ENCODE measurements around the gene FEM1B.

The FEM1B gene

DNA sequence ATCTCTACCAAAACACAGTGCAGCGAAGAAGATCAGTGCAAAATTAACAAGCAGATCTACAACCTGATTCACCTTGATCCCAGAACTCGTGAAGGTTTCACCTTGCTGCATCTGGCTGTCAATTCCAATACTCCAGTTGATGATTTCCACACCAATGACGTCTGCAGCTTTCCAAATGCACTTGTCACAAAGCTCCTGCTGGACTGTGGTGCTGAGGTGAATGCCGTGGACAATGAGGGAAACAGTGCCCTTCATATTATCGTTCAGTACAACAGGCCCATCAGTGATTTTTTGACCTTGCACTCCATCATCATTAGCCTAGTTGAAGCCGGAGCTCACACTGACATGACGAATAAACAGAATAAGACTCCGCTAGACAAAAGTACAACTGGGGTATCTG is 13.2 kb downstream of the FEM1B start:
- no peak for DNase-seq (ENCODE audit: low read depth in 2 of 2)
- TF ChIP-seq, protein P1, sequence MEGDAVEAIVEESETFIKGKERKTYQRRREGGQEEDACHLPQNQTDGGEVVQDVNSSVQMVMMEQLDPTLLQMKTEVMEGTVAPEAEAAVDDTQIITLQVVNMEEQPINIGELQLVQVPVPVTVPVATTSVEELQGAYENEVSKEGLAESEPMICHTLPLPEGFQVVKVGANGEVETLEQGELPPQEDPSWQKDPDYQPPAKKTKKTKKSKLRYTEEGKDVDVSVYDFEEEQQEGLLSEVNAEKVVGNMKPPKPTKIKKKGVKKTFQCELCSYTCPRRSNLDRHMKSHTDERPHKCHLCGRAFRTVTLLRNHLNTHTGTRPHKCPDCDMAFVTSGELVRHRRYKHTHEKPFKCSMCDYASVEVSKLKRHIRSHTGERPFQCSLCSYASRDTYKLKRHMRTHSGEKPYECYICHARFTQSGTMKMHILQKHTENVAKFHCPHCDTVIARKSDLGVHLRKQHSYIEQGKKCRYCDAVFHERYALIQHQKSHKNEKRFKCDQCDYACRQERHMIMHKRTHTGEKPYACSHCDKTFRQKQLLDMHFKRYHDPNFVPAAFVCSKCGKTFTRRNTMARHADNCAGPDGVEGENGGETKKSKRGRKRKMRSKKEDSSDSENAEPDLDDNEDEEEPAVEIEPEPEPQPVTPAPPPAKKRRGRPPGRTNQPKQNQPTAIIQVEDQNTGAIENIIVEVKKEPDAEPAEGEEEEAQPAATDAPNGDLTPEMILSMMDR (IDR thresholded peaks at IDR 0.05; ENCODE audit: low read depth, low read length), result no peak
- H3K4me3 ChIP-seq (replicated peaks in 1 of 2; ENCODE audit: low read depth in 2 of 2, low read length in 2 of 2), result no peak overlapping the region

DNA sequence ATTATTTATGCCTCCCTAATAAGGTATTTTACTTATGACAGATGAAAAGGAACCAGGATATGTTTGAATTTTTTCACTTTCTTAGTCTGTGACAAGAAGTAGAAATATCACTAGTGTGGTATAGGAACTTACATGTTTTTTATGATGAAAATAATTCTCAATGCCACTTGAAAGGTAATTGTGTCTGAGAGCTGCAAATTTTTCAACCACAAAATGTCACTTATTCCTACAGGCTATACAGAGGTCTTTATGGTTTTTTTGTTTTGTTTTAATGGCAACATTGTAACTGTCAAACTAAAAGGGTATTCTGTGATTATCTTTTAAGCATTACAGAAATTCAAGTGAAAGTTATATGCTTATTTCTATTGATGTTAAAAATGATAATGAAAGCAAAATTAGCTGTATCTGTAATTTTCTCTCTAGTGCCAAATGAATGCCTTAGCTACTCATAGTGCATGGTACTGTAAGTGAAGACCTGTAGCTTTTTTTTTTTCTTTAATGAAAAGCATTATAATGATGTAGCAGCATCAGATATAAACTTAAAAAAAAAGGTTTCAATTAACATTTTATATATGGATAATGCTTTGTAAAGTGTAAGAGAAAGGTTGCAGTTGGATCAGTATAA is 14.7 kb downstream of the FEM1B start:
- no peak for DNase-seq (ENCODE audit: low read depth in 2 of 2)
- H3K4me3 ChIP-seq (replicated peaks in 1 of 2; ENCODE audit: low read depth in 2 of 2, low read length in 2 of 2), result no peak overlapping the region
- TF ChIP-seq, protein P1 (IDR thresholded peaks at IDR 0.05; ENCODE audit: low read depth, low read length), result no peak

DNA sequence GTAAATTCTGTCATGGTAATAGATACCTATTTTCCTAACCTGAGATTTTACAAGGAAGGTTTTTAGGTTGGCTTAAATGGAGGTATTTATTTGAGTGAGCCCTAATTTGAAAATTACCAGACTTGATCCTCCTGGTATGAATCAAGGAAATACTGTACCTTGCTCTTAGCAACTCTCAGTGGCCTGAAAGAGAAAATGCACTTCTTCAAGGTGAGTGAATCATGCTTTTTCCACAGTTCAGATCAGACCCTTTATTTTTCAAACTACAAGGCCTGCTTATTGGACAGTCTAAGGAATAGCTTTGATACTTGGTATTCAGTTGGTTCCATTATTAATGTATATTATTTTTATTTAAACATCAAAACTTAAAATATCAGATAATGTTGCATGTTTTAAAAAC is 15.4 kb downstream of the FEM1B start:
- TF ChIP-seq, protein P1 (IDR thresholded peaks at IDR 0.05; ENCODE audit: low read depth, low read length), result no peak
- no peak overlapping the region for H3K4me3 ChIP-seq (replicated peaks in 1 of 2; ENCODE audit: low read depth in 2 of 2, low read length in 2 of 2)
- no peak for DNase-seq (ENCODE audit: low read depth in 2 of 2)

DNA sequence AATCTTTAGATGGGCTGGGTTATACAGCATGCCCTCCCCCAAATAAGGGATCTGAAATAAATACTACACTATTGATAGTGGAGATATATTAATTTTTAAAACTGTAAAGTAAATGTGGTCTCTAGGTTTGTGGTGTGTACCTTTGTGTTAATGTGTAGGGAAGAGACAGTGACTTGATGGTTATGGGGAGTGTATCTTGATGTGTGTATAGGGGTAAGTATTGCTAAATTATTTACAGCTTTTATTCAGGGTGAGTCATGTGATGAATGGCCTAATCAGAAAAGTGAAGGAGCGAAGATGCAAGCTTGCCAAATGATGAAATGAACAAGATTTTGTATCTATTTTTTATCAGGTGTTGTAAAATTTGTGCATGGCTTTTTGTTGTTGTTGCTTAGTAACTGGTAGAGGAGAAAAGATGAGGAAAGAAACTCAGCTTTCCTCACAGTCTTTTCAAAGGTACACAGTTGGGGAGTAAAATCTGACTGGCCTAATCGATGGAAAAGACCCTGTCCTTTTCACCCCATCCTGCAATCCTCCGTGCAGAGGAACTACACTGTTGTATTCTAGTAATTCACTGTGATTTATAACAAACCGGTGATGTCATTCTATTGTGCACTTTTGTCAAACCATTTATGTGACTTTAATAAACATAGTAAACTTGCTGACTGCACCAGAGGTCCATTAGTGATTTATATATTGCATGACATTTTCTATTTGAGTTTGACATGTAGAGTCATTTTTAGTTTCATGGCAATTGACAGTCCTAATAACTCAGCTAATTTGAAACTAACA is 17.7 kb downstream of the FEM1B start:
- TF ChIP-seq, protein P1 (IDR thresholded peaks at IDR 0.05; ENCODE audit: low read depth, low read length), result no peak
- DNase-seq (ENCODE audit: low read depth in 2 of 2), result peak; percentile 23 to 44

DNA sequence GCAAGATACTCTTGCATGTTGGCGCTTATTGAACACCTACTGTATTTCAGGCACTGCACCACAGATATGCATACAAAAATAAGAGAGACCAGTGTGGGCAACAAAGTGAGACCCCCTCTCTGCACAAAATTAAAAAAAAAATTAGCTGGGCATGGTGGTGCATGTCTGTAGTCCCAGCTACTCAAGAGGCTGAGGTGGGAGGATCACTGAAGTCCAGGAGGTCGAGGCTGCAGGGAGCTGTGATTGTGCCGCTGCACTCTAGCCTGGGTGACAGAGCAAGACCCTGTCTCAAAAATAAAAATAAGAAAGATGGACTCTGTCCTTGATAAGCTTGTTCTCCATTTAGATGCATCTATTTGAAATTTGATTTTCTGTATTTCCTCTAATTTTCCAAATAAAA is 20.8 kb downstream of the FEM1B start:
- TF ChIP-seq, protein P1 (IDR thresholded peaks at IDR 0.05; ENCODE audit: low read depth, low read length), result no peak
- H3K4me3 ChIP-seq (replicated peaks in 1 of 2; ENCODE audit: low read depth in 2 of 2, low read length in 2 of 2), result no peak overlapping the region
- DNase-seq (ENCODE audit: low read depth in 2 of 2), result no peak

More for the DNA sequence above, 17.7 kb downstream of the FEM1B start:
- H3K4me3 ChIP-seq (replicated peaks in 1 of 2; ENCODE audit: low read depth in 2 of 2, low read length in 2 of 2), result no peak overlapping the region

DNA sequence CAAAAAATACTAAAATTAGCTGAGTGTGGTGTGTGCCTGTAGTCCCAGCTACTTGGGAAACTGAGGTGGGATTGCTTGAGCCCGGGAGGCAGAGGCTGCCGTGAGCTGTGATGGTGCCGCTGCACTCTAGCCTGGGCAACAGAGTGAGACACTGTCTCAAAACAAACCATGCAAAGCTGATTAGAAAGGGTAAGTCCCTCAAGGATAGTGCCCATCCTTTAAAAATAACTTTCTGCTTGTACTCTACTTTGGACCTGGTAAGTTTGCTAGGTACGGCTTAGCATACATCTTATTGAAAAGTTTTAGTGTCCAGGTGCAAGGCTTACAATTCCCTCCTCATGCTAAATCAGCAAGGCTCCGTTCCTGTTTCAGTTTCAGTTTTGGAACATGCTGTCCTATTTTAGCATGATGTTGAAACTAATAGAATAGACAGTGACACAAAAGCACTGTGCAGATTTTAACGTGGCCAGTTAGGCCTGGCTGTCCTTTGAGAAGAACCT is 21.4 kb downstream of the FEM1B start:
- TF ChIP-seq, protein P1 (IDR thresholded peaks at IDR 0.05; ENCODE audit: low read depth, low read length), result no peak
- H3K4me3 ChIP-seq (replicated peaks in 1 of 2; ENCODE audit: low read depth in 2 of 2, low read length in 2 of 2), result peak overlapping the region in 1 of 2 donors; percentile 32
- peak in 1 of 2 donors; percentile 55 for DNase-seq (ENCODE audit: low read depth in 2 of 2)
